Fibroblast of gingiva (primary cell): Measurements from ENCODE around the gene RABGAP1.

Experiments used
- DNase-seq: peaks from one replicate; pipeline ENCODE4 v3.0.0-alpha.2; 2011; ENCODE audit warnings: low read depth

The RABGAP1 gene

DNA sequence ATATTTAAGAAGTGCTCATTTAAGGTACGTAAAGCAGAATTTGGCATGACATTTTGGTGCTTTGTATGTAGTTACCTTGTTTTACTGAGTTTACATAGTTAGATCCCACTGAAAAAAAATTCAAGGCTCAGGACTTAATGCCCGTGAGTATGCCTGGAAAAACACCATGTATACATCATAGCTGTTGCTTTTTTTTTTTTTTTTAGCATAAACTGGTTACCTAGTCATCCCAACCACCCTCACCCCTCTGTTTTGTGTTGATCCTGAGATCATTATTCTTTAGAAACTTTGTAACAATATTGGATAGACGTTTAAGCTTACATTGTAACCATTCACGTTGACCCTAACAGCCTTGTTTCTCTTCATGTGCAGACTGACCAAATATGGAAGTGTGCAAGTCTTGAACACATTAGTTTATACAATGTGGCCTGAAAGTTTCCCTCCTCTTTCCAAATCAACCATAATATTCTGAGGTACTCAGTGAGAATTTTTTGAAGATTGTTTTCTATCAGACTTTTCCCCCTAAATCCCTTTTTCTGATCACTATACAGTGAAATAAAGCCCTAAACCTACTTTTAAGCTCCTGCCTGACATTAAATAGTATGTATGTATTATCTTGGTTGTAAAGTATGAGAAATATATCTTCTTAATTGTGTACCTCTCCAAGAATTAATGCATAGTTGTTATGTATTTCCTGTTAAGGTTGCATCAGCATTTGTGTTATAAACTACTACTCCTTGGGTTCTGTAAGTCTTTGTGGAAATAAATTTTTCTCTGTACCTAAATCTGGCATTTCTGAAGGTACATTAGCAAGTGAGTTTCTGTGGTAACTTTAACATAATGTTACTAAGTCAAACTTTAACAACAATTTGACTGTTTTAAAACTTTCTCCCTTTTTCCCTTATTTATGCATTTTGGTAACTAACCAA lies 4.4 kb downstream of the RABGAP1 start:
- no peak for DNase-seq

DNA sequence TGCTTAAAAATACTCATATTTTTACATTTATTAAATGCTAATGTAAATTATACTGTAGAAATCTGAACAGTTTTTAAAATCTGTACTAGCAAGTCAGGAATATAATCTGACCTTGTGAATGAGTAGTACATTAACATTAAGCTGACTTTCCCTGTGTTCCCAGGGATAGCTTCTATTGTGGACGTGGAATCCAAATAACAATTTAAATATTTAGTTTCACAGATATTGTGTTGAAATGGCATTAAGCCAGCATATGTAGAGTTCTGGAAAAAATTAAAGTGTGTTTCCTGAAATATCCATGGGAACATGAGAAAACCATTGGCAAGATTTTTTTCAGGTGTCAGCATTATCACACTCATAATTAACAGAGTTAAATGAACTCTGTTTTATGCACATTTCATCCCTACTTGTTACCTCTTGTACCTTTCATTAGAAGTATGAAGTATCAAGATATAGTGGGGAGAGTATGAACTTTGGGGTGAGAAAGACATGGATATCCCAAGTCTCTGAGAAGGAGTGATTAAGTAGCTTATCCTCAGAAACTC lies 5.7 kb downstream of the RABGAP1 start:
- DNase-seq, result no peak

DNA sequence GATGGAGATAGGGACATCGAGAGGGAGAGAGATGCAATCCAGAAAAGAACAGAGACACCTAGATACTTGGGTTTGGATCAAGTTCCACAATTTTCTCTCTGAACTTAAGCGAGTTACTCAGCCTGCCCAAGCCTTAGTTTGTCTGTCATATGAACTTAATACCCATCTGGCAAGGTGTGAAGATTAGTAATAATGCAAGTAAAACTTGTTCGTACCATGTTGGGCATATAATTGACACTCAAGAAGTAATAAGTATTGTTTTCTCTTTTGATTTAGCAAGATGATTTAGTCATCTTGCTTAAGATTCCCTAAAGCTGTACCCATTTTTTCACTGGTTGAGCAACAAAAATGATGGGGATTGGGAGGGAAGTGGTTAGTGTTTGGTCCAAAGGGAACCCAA lies 7.5 kb downstream of the RABGAP1 start:
- no peak for DNase-seq

DNA sequence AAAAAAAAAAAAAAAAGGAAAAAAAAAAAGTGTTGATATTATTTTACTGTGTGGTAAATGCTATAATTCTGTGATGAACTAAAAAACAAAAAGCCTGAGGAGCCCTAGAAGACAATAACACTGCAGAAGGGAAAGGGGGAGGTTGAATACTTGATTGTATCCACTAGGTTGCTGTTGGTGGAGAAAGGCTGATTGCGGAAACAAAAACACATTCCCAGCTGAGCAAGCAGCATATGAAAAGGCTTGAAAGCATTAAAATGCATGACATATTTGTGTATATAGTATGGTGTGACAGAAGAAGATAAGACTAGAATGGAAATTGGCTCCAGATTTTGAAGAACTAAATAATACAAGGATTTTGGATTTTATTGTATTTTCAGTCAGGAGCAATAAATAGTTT lies 8.9 kb downstream of the RABGAP1 start:
- DNase-seq, result no peak

DNA sequence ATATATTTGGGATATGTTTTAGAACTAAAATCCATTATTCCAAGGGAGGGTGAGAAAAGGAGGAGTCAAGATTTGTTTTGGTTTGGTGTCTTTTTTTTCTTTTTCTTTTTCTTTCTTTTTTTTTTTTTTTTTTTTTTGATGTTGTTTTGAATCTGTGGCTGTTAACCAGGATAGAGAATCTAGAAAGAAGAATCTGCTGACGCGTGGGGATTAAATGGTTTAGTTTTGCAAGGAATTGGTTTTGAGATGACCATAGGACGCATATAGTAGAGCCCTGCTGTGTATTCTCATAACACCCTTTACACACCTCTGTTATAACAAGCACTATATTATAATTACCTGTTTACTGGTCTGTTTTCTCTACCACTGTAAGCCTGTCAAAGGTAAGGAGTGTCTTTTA lies 9.4 kb downstream of the RABGAP1 start:
- no peak for DNase-seq

DNA sequence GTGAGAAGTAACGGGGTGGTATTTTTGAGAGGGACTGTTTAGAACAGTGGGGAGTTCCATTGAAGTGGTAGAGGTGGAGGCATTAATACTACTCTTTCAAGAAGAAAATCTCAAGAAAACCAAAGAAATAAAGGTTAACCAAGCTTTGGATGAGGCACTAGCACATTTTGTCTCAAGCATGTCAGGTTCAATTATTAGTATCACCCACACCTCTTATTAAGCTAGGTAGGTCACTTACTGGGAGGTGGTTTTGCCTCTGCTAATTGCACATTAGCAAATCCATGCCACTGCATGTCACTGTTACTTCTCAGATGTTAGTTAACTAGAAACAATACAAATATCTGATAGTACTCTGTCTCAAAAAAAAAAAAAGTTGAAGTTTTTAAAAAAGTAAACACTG lies 10.2 kb downstream of the RABGAP1 start:
- DNase-seq, result no peak

DNA sequence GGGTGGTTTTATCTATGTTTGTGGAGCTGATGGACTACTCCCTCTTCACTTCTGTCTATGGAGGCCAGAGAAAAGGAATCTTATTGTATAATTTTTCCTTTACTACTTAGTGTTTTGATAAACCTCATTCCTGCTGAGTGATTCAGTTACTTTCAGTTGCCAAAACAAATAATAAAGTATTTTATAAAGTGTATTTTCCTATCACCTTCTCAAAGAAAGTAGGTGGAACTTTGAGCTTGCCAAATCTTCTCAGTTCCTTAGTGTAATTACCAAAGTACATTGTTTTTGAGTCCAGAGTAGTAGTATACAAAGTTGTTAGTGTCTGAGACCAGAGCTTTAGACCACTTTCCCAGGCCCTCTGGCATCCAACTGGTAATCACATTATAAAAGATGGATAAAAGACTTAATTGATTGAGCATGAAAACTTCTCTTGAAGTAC lies 13.5 kb downstream of the RABGAP1 start:
- DNase-seq, result no peak

DNA sequence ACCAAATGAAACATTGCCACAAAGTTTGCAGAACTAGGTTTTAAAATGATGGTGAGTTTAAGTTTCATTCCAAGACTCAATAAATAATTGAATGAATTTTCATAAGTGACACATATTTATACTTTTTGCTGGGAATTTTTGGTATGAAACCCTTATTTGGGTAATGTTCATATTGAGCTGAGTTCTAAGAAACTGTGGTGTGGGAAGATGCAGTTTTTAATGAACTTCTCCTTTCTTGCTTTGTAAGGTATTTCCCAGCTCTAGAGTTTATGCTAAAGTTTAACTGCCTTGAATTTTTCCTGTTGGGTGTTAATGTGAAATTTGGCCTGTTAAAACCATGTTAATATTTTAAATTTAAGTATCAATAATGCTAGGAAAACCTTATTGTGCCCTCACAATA lies 15.1 kb downstream of the RABGAP1 start:
- no peak for DNase-seq

DNA sequence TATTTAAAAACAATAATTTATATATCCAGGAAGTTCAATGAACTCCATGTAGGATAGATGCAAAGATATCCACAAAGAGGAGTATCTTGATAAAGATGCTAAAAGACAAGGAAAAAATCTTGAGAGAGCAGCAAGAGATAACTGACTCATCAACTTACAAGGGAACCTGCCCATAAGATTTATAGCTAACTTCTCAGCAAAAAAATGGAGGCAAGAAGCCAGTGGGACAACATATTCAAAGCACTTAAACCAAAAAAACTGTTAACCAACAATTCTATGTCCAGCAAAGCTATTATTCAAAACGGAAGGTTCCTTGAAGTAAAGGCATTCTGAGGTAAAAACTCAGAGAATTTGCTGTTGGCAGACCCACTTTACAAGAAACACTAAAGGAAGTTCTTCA lies 20.3 kb downstream of the RABGAP1 start:
- no peak for DNase-seq

DNA sequence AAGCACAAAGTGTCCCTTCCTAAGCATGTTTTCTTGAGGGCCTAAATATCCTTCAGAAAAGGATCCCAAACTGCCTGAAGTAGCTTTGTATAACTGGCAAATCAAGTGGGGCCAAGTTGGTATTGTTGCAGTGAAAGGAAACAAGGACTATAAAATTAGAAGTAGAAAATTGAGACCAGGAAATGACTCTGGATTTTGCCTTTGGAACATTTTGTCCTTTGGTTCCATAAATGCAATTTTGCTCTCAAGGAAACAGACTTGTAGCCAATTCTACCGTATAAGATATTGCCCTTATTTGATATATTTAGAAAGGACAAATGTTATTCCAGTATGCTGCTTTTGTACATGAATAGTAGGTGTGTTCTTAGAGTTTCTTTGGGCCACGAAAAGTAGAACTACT lies 34.4 kb downstream of the RABGAP1 start:
- DNase-seq, result peak; percentile 2

DNA sequence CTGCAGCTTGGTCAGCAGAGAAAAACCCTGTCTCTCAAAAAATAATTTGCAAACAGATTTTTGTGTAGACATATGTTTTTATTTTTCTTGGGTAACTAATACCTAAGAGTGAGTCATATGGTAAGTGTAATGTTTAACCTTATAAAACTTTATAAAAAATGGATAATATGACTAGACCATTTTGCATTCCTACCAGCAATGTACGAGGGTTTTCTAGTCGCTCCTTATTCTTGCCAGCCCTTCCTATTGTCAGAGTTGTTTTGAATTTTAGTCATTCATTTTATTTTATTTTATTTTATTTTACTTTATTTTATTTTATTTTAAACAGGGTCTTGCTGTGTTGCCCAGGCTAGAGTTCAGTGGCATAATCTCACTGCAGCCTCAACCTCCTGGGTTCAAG lies 37.8 kb downstream of the RABGAP1 start:
- peak; percentile 28 for DNase-seq

DNA sequence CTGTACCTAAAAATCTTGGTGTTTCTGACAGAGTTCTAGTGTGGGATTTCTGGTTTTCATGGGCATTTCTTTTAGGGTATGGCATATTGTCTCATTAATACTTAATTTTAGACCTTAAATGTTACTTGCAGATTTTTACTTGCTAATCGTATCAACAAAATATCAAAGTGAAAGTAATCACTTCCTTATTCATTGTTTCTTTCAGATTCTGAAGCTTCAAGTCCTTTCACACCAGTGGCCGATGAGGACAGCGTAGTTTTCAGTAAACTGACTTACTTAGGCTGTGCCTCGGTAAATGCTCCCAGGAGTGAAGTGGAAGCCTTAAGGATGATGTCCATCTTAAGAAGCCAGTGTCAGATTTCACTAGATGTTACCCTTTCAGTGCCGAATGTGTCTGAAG lies 45.2 kb downstream of the RABGAP1 start:
- DNase-seq, result no peak

DNA sequence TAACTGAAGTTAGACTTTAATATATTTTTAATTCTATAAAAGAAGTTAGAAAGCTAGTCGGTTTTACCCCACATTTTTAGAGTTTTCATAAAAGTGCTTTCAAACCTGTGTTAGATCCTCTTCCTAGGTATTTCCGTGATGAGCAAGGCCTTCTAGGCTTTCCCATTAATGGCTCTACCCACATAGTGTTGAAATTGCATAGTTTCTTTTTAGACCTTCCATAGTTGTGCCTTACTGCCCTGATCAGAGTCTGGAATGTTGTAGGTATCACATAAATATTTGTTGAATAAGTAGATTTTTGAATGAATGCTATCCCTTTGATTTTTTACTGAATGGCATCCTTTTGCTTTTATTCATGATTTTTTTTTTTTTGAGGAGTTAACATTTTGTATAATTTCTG lies 47.3 kb downstream of the RABGAP1 start:
- no peak for DNase-seq

DNA sequence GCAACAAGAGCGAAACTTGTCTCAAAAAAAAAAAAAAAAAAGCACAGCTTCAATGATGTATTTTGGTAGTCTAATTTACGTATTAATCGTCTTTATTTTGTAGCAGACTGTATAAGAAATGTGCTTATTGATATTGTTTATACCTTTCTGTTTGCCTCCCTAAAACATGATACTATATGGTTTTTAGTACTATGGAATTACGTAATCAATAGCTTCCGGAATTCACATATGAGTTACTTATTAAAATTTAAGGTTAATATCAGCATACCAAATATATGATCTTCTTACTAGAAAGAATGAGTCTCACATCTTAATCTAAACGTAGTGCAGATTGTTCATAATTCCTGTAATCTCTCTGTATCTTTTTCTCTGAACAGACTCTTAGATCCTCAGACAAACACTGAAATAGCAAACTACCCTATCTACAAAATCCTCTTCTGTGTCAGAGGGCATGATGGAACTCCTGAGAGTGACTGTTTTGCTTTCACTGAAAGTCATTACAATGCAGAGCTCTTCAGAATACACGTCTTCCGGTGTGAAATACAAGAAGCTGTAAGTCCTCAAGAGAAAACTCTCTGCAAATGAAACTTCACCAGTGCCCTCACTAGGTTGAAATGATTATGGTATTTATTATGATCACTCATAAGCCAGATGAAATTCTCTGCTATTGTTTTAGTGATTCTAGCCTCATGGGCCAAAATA lies 48.3 kb downstream of the RABGAP1 start:
- DNase-seq, result peak; percentile 5

DNA sequence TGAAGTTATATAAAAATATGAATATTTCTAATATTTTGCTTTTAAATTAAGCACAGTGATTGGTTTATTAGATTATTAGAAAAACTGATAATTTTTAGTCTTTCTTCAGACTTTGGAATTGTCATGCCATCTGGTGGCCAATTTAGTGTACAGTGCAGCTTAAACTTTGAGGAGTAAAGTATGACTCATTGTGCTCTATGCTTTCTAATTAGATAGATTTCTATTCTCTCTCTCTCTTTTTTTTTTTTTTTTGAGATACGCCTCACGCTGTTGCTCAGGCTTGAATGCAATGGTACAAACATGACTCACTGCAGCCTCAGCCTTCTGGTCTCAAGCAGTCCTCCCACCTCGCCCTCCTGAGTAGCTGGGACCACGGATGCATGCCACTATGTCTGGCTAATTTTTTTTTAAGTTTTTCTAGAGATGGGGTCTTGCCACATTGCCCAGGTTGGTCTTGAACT lies 50.6 kb downstream of the RABGAP1 start:
- peak; percentile 86 for DNase-seq

DNA sequence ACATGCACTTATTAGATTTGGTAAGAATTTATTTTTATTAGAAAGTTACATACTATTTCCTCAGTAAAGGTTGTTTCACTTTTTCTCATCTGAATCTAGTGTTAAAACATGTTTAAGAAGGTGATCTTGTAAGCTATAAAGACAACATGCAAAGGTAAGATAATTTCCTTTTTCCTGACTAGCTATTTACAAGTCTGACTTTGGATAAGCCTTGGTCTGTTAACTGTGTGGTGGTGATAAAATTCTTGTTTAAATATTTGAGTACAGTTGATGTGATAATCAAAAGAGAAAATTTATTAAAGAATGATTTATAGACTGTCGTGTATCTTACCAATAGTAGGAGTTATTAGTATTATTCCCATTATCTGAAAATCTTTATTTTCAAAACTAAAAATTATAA lies 55.8 kb downstream of the RABGAP1 start:
- DNase-seq, result no peak

DNA sequence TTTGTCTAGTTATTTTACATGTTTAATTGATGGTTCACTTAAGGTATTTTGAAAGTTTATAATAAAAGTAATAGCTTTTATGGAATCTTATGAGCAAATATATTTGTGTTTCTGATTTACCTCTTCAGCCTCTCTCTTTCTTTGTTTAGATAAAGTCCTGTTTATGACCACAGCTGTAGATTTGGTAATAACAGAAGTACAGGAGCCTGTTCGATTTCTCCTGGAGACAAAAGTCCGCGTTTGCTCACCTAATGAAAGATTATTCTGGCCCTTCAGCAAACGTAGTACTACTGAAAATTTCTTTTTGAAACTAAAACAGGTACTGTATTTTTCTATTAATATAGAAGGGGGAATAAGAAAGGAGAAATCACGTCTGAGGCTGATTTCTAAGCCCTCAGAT lies 57.6 kb downstream of the RABGAP1 start:
- DNase-seq, result no peak

DNA sequence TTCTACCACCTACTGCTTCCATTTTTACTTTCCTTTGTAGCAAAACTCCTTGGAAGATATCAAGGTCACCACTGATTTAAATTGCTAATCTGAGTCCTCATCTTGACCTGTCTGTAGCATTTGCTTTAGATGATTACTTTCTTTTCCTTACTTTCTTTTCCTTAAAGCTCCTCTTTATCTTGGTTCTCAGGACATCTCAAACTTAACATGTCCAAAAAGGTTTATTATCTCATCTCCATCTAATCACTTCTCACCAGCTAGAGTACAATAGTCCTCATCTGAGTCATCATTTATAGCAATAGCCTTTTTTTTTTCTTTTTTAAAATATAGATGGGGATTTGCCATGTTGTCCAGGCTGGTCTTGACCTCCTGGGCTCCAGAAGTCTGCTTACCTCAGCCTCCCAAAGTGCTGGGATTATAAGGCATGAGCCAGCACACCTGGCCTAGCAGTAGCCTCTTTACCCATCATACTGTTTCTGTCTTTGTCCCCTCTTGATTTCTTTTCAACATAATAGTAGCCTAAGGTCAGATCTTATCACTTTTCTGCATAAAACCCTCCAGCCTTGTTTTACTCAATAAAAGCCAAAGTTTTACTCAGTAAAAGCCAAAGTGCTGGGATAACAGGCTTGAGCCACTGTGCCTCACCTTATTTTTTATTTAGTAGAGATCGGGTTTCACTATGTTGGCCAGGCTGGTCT lies 59.7 kb downstream of the RABGAP1 start:
- DNase-seq, result no peak

DNA sequence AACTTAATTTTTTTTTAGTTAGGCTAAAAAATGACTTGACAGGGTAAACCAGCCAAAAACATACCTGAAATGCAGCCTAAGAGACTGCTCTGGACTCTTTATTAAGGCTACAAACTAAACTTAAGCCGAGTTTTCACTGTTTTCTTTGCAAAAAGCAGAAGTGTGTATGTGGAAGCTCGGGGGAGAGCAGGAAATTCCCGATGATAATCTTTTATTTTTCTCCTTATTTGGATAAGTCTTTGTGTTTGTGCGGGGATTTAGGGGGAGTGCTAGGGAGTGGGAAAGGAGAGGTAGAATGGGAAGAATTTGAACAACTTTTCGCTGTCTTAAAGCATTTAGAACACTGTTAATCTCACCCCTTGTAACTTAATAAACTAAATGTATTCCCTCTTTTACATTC lies 61.9 kb downstream of the RABGAP1 start:
- no peak for DNase-seq

DNA sequence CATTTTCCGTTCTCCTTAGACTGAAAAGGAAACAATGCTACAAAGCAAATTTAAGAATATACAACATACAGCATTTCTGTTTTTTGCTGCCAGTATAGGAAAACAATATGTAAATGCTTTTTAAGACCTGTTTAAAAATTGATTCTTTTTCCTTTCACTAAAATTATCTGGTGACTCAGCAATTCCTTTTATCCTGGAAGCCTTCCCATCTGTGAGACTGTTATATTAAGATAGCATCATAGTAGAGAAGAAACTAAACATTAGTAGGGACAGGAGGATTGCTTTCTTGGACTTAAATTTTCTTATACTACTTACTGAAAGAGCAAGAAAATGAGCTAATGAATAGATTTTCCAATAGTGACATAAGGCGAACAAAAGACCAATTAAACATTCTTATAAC lies 62.6 kb downstream of the RABGAP1 start:
- DNase-seq, result peak; percentile 14

DNA sequence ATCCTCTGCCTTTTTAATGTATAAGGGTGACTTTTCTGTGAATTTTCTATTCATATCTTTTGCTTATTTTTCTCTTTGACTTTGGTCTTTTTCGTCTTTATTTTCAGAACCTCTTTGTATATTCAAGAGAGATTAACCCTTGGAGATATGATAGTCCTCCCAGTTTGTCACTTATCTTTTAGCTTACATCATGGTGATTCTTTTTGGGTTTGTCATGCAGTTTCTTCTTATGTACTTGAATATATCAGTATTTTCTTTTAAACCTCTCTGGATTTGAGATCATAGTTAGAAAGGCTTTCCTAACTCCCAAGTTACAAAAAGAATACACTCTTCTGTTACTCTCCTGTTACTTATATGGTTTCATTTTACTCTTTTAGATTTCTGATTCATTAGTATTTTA lies 65.1 kb downstream of the RABGAP1 start:
- DNase-seq, result no peak

DNA sequence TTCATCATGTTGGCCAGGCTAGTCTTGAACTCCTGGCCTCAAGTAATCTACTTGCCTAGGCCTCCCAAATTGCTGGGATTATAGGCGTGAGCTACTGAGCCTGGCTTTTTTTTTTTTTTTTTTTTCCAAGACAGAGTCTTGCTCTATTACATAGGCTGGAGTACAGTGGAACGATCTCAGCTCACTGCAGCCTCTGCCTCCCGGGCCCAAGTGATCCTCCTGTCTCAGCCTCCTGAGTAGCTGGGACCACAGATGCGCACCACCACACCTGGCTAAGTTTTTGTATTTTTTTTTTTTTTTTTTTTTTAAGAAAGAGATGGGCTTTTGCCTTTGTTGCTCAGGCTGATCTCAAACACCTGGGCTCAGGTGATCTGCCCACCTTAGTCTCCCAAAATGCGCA lies 66.4 kb downstream of the RABGAP1 start:
- no peak for DNase-seq
